ENCODE results near the gene COX19.

COX19 gene

DNA sequence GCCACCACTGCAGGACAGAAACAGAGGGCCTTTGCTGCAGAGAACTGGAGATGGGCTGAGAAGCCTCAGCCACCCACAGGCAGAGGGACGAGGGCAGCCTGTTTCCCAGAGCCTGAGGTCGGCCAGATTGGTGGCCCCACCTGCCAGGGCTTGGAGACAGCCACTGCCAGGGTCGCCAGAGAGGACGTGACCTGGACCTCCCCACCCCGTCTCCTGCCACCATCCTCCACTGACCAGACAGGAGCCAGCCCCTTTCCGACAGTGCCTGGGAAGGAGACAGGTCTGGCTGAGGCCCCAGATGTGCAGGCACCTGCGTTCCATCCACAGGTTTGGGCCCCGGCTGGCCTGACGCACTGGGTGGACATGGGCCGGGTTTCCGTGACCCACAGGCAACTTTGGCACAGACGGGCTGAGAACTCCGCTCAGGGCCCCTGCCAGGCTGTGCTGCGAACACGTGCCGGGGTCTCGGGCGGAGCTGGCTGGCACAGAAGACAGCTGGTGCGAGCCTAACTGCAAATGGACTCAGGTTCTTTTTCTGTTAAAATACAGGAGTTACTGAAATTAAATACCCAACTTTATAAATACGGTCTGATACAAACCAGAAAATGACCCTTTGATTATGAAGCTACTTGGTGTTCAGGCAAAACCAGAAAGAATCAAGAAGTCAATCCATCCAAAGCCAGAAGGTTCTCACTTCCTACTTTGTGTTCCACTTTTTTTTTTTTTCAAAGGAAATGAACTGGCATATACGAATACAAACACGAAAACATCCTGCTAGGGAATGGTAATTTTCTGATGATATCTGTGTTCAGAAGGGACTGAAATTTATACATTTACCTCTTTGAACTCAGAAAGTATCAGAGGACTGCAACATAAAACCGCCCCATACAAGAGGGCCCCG, 6.9 kb downstream of the COX19 start:
- no peak for DNase-seq (ENCODE audit: extremely low read depth, low read depth)
- TF ChIP-seq, protein P1, sequence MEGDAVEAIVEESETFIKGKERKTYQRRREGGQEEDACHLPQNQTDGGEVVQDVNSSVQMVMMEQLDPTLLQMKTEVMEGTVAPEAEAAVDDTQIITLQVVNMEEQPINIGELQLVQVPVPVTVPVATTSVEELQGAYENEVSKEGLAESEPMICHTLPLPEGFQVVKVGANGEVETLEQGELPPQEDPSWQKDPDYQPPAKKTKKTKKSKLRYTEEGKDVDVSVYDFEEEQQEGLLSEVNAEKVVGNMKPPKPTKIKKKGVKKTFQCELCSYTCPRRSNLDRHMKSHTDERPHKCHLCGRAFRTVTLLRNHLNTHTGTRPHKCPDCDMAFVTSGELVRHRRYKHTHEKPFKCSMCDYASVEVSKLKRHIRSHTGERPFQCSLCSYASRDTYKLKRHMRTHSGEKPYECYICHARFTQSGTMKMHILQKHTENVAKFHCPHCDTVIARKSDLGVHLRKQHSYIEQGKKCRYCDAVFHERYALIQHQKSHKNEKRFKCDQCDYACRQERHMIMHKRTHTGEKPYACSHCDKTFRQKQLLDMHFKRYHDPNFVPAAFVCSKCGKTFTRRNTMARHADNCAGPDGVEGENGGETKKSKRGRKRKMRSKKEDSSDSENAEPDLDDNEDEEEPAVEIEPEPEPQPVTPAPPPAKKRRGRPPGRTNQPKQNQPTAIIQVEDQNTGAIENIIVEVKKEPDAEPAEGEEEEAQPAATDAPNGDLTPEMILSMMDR (IDR thresholded peaks at IDR 0.05; ENCODE audit: low read depth, low read length, missing control alignments) = no peak
- no peak overlapping the region for H3K4me3 ChIP-seq (replicated peaks; ENCODE audit: low read depth, low read length)

DNA sequence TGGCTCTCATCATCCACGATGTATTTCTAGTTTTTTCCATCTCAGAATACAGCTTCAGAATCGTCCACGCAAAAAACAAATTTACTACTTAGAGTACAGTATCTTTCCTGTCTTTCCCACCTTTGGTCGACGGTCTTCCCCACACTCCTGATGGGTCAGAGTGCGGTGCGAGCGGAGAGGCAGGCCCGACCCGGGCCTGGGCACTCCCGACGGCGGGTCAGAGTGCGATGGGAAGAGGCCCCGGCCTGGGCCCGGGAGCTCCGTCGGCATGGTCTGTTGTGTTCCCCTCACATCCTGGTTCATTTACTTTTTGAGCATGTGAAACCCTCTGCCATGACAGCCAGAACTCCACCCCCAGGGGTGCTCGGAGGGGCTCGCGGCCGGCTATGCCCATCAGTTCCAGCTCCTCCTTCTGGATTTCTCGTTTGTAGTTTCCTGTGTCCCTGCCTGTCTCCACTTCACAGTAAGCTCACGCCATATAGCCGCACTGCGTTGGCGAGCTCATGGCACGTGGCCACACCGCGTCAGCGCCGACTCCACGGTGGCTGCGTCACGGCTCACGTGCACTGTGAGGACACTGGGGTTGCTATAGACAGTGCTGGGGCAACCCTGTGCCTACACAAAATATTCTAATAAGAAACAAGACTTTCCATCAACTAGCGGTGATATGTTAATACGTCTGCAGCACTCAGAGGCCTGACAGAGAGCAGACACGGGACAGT, 7.8 kb downstream of the COX19 start:
- DNase-seq (ENCODE audit: extremely low read depth, low read depth) = no peak
- no peak overlapping the region for H3K4me3 ChIP-seq (replicated peaks; ENCODE audit: low read depth, low read length)
- TF ChIP-seq, protein P1 (IDR thresholded peaks at IDR 0.05; ENCODE audit: low read depth, low read length, missing control alignments) = no peak

DNA sequence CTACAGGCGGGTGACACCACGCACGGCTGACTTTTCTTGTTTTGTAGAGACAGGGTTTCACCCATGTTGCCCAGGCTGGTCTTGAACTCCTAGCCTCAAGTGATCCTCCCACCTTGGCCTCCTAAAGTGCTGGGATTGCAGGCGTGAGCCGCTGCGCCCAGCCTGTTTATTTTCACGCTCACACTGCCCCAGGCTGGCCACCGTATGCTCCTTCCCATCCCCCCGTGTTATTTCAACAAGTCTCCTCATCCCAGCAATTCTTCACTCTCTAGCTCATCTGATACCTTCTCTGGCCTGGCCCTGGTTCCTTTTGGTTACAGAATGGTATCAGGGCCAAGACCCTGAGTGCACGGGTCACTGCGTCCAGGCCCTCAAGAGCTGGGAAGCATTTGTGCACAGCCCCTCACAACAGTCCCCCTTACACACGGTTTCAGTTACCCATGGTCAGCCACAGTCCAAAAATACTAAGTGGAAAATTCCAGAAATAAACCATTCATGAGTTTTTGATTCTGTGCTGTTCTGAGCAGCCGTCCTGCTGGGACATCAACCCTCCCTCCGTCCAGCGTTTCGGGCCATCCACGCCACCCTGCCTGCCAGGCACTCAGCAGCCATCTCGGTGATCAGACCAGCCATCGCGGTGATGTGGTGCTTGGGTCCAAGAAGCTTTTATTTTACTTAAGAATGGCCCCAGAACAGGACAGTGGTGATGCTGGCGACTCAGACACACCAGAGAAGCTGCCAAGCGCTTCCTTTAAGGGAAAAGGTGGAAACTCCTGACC, 8.9 kb downstream of the COX19 start:
- no peak for DNase-seq (ENCODE audit: extremely low read depth, low read depth)
- TF ChIP-seq, protein P1 (IDR thresholded peaks at IDR 0.05; ENCODE audit: low read depth, low read length, missing control alignments) = no peak
- no peak overlapping the region for H3K4me3 ChIP-seq (replicated peaks; ENCODE audit: low read depth, low read length)

DNA sequence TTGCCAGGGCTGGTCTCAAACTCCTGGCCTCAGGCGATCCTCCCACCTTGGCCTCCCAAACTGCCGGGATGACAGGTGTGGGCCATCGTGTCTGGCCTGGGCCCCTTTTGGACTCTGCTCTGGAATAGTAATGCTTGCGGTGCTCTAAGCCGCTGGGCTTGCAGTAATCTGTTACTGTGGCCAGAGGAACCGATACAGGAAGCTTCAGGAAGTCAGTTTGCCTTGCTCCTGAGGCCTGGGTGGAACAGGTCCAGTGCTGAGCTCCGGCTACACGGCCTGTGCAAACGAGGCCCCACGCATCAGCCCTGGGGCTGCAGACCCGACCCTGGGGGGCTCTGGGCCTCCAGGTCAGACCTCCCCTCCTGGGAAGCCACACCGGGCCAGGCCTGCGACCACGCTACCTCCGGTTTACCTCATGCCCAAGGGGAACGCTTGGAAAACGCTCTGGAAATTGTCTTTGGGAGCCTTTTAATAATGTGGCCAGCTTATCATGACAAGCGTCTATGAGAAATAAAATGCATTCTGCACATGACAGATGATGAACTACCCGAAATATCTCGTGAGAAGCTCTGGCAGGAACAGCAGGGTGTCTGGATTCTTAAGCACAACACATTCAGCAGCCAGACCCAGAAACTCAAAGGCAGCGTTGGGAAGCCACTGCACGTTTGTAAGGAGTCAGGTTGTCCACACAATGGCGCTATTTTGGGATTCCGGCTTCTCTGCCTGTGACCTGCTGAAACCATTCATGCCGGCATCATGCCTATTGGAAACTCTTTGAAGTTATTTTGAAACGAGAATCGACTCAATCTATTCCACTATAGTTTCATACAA, 10.7 kb downstream of the COX19 start:
- TF ChIP-seq, protein P1 (IDR thresholded peaks at IDR 0.05; ENCODE audit: low read depth, low read length, missing control alignments) = no peak
- no peak for DNase-seq (ENCODE audit: extremely low read depth, low read depth)
- H3K4me3 ChIP-seq (replicated peaks; ENCODE audit: low read depth, low read length) = no peak overlapping the region

DNA sequence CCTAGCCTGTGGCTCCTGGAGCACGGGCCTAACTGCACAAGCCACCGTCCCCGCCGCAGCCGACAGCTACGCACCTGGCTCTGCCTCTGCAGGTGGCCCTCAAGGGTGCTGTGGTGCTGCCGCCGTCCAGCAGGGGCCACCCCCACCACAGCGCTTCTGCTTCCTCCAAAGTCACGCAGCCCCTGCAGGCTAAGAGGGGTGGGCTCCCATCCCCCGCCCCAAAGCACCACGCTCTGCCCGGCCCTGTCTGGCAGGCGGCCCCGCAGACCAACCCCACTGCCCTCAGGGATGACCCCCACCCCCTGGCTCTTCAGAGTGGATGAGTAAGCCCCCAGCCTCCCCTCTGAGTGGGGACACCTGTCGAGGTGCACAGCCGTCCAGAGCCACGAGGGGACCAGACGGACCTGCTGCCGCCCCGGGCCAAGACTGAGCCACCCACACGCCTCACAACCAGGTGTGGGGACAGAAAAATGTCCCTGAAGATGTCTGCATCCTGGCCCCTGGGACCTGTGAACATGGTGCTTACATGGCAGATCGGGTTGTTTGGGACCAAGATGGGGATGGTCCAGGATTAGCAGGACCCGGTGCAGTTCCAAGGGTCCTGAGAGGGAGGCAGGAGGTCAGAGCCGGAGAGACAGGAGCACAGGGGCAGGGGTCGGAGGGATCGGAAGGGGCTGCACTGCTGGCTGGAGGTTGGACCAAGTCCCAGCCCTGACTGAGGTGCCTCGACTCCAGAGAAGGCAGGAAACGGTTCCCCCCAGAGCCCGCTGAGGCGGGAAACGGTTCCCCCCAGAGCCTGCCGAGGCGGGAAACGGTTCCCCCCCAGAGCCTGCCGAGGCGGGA, 11.9 kb downstream of the COX19 start:
- TF ChIP-seq, protein P1 (IDR thresholded peaks at IDR 0.05; ENCODE audit: low read depth, low read length, missing control alignments) = no peak
- H3K4me3 ChIP-seq (replicated peaks; ENCODE audit: low read depth, low read length) = no peak overlapping the region
- DNase-seq (ENCODE audit: extremely low read depth, low read depth) = no peak

Data from HFF-Myc (cell line).